Pons (tissue), 1 donor: ENCODE results near the gene PEBP1.
A peak's percentile ranks its signal among the peaks of the same experiment; 100 is the strongest.

ENCODE experiments used
- DNase-seq: peaks from one replicate; pipeline ENCODE4 v3.0.0-alpha.2; 2016; ENCODE audit warnings: low spot score

PEBP1 gene

DNA sequence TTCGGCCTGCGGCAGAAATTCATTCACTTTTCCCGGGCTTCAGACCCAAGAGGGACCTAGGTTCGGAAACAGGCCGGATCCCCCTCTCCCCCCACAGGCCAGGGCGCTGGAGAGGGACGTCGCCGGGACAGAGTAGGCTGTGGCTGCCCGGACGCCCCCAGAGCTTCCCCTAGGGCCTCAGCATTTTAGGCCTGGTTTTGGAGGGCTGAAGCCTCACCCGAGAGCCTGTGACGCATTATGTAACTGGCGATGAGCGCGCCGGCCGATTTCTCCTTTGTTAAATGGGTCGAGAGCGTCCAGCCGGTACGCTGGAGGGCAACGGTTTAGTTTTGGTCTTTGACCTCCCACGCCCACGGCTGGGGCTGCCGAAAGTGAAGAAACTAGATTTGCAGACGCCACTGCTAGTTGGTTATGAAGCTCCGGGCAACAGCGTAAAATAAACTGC lies 657 bp downstream of the PEBP1 start:
- peak; percentile 28 for DNase-seq

DNA sequence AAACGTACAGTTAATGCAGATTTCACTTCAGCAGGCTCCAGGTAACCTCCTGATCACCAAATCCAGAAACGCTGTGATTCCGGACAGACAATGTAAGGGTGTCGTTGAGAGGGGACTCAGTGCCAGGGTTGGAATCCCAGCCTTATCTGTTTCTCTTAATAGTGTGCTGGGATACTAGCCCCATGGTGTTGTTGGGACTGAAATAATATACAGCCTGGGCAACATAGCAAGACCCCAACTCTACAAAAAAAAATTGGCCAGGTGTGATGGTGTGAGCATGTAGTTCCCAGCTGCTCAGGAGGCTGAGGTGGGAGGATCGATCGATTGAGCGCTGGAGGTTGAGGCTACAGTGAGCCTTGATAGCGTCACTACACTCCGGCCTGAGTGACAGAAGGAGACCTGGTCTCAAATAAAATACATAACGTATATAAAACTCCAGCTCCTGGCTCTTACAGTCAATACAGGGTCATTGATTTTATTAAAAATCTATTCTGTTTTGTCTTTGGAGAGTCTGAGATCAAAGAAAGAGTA lies 1.3 kb downstream of the PEBP1 start:
- DNase-seq = no peak

DNA sequence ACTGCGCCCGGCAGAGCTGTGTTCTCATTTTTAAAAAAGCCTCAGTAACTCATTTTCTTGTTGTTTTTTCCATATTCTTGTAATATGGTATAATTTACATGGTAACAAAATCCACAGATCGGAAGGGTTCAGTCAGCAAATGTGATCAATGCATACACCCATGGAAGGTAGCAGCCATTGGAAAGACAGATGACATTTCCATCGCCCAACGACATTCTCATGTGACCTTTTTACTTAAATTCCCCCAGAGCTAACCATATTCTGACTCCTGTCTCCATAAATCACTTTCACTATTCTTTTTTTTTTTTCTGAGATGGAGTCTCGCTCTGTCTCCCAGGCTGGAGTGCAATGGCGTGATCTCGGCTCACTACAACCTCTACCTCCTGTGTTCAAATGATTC lies 4.9 kb downstream of the PEBP1 start:
- DNase-seq = no peak

DNA sequence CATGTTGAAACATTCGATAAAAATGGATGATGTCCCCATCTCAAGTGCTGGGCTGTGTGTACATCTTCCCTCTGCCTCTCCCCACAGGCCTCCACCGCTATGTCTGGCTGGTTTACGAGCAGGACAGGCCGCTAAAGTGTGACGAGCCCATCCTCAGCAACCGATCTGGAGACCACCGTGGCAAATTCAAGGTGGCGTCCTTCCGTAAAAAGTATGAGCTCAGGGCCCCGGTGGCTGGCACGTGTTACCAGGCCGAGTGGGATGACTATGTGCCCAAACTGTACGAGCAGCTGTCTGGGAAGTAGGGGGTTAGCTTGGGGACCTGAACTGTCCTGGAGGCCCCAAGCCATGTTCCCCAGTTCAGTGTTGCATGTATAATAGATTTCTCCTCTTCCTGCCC lies 8.6 kb downstream of the PEBP1 start:
- no peak for DNase-seq

DNA sequence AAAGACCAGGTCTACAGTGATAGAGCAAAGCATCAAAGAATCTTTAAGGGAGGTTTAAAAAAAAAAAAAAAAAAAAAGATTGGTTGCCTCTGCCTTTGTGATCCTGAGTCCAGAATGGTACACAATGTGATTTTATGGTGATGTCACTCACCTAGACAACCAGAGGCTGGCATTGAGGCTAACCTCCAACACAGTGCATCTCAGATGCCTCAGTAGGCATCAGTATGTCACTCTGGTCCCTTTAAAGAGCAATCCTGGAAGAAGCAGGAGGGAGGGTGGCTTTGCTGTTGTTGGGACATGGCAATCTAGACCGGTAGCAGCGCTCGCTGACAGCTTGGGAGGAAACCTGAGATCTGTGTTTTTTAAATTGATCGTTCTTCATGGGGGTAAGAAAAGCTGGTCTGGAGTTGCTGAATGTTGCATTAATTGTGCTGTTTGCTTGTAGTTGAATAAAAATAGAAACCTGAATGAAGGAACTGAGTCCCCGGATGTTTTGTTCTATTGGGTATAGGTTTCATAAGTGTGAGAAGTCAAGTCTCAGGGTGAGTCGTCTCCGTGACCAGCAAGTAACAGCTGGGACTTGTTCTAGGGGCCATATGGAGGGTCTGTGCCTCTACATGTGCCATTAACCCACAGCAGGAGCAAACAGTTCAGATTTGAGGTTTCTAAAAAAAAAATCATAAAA lies 9.3 kb downstream of the PEBP1 start:
- DNase-seq = no peak

DNA sequence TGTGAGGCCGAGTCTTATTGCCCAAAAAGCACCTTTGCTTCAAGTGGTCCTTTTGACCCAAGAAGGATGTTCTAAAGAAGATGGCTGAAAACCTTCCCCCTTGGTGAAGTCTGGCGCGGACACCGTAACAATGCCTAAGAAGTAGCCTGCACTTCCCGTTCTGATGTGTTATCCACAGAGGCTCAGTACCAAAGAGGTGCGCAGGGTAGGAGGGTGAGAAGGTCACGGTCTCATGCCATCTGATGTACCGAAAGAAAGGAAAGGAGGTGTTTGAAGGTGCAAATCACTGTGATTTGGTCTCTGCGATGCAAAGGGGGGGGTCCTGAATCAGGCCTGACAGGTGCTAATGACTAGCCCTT lies 9.9 kb downstream of the PEBP1 start:
- no peak for DNase-seq

DNA sequence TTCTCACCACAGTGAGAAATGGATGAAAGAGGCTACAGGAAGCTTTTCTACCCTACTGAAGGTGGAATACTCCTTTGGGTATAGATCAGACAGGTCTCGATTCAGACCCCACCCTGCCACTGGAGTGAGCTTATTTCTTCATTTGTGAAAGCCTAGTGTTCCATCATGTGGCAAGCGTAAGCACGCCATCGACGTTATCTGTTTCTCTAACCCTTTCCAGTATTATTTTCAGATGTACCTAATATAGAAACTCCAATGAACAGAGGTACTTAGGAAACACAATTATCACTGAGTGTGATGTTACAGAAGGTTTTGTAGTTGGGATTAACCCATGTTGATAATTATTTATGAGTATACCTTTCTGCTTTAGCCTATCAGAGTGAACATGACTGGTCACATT lies 12.4 kb downstream of the PEBP1 start:
- no peak for DNase-seq

DNA sequence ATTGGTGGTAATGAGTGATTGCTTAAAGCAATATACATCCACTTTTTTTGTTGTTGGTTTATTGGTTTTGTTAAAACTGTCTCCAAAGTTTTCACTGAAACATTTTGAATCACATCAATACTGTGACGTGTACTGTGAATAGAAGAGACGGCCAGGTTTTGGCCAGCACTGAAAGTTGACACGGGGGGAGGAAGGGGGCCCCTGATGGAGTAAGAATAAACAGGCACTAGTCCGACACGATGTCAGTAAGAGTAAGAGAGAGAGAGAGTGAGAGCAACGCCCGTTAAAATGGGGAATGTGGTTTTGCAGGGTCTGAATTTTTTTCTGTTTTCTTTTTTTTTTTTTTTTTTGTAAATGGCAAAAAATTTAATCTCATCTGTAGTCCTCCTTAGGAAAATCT lies 14.7 kb downstream of the PEBP1 start:
- DNase-seq = no peak

DNA sequence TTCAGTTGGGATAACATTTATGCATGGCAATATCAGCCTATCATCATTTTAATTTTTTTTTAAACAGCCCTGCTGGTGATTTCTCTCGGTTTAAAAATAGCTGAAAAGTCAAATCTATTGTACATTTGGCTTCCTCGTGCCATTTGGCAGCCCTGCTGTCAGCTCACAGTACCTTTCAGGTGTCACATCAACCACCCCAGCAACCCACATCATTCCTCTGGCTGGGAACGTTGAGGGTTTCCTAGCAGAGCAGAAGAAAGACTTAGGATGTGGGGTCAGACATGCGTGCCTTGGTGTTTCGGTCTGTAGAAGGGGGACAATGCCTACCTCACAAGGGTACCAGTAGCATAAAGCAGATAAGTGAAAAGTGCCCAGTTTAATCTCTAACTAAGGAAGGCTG lies 15.8 kb downstream of the PEBP1 start:
- no peak for DNase-seq

DNA sequence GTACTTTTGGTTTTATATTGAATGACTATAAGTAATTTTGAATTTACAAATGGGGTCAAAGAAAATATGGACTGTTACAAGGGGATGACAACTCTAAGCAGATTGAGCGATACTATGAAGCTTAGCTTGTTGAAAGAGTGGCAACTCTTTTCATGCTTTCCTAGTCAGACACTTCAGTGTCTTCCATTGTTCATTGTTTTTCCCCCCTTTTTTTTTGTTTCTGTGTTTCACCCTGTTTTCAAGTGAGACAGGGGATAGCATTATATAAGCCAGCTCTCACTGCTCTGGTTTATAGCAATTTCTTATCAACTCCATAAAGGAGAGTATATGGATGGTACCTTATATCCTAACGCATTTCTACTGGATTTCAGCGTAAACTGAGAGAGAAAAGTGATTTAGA lies 24.6 kb downstream of the PEBP1 start:
- DNase-seq = peak; percentile 88

DNA sequence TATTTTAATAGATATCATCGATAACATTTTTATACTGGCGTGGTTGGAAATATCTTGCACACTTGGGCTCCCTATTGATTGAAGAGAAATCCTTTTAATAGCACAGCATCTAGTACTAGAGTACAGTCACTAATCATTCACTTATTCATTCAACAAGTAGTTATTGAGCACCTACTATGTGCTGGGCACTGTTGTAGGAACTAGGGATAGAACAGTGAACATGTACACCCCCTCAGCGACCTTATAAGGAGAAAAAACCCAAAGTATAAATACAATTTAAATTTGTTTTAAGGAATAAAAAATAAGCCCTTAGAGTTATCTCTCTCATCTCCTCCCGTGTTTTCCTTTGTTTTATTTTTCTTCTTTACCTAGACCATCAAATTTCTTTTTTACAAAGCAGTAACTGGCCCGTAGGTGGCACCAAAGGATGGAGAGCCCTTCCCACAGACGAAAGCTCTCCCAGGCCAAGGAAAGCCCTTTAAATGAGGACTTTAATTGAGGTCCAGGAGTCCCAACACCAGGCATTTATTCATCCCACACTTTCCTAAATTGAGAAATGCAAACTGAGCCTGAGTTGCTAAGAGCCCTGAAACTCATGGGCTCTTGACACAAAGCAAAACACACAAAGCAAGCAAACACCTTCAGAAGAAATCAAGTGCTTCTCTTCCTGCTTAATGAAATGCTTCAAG lies 29.0 kb downstream of the PEBP1 start:
- DNase-seq = no peak

DNA sequence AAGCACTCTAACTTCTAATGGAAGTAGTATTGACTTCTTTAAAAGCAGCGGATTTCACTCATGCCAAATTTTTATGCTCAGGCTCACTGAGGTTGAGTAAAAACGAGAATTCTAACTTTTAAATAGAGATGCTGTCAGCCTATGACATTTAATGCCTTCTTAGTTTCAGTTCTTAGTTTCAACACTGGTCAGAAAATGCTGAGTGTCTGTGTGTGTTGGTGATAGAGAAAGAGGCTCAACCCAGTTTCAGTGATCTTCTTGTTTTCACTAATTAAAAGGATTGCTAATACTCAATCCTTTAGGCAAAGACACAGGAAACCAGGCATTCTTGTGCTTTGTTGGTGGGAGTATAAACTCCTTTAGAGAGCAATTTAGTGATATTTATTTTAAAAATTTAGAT lies 31.0 kb downstream of the PEBP1 start:
- no peak for DNase-seq

DNA sequence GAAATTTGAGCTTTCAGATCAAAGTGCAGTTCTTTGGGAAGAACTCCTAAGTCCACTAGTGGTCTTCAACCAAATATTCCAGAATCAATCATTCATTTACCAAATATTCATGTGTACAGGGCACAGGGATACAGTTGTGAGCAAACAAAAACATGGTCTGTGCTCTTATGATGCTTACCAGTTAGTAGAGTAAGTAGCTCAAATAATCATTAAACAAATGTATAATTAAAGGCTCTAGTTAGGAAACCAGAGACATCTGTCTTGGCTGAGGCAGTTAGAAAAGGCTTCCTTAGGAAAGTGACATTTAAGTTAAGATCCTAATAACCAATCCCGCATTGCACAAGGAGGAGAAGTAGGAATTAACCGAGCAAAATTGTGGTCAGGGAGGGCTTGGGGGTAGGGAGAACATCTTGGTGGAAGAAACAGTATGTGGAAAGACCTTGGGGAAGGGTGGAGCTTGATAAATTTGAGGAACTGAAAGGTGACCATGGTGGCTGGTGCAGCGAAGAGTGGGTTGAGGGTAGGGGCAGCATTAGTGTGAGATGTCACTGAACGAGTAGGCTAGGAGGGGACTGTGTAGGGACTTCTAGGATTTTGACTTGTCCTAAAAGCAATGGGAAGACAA lies 40.0 kb downstream of the PEBP1 start:
- DNase-seq = no peak

DNA sequence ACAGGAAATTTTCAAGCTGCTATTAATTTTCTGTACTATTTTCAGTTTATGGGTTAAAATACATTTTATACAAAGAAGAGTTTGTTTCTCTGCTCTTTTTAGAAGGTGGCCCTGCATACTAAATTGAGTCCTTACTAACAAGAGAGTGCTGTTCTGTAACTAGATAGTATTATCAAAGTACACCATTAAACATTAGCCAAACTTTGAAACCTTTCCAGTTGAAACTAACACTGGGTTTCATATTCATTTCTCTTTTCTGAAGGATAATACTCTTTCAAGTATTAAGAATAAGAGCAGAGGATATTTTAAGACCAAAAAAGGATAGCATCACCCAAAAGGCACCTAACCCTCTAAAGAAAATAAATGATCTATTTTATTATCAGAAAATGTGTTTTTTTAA lies 47.2 kb downstream of the PEBP1 start:
- peak; percentile 47 for DNase-seq

DNA sequence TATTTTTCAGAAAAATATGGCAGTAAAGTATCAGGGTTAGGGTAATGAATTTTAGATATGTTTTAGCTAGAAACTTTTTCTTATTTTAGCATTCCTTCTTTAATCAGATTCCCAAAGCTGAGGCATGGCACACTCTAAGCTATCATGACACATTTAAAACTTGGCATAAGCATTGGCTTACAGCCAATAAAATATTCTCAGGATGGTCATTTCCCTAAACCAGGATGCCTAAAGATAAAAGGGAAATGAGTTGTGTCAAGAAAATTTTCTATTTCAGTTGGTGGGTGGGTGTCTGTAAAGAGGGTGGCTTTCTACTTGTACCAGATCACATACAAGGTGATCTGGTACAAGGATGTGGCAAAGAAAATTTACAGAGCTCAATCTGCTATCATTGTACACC lies 47.8 kb downstream of the PEBP1 start:
- no peak for DNase-seq

DNA sequence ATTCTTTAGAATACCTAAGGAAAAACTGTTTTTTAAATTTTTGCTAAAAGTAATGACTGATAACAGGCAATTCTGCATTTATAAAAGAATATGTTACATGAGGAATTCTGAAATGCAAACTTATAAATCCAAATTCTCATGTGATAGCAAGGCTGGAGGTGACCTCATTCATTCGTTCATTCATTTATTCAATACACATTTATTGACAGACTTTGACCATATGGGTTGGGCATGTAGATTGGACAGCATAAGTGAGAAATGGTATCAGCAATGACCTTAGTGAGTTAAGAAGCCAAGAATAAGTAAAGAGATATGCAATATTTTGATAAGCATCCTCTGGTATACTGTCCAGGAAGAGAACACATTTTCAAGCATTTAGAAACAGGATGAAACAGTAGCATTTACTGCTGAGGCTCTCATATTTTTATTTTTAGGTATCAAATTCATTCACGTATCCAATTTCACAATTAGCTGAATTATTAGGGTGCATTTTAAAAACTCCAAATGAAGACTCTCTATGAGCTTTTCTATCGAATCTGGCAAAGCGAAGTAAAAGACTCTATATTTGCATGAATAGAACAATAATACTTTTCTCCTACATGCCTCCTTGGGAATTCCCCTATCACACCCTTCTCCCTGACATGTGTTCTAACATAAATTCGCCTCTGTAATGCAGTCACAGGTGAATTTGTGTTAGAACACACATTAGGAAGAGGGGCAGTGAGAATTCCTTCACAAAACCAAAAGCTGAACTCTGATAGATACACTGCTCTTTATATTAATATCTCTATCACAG lies 49.9 kb downstream of the PEBP1 start:
- DNase-seq = no peak

DNA sequence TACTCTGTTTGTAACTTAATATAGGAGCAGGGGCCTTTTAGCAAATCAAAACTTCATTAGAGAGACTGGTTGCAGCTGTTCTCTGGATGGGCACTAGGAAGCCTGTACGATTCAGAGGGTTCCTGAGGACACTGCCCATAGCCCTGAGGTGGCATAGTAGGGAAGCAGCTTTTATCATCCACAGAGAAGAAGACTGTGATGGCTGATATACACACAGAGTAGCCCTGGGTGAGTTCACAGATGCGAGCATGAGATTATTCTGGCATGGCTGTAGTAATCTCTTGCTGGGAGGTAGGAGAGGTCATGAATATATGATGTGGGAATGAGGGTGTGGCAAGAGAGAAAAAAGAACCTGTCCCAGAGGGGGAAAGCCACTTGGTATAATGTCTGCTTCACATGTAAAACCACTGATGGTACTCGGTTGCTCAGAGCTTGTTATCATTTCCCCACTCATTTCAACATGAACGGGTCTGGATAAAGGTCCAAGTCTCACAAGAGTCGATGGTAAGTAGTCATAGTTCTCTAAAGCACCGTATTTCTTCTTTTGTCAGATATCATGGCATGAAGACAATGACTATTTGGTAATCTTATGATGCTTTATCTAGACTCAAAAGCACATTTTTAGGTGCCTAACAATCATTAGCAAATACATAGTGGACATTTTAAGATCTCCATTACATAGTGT lies 52.0 kb downstream of the PEBP1 start:
- DNase-seq = peak; percentile 57

DNA sequence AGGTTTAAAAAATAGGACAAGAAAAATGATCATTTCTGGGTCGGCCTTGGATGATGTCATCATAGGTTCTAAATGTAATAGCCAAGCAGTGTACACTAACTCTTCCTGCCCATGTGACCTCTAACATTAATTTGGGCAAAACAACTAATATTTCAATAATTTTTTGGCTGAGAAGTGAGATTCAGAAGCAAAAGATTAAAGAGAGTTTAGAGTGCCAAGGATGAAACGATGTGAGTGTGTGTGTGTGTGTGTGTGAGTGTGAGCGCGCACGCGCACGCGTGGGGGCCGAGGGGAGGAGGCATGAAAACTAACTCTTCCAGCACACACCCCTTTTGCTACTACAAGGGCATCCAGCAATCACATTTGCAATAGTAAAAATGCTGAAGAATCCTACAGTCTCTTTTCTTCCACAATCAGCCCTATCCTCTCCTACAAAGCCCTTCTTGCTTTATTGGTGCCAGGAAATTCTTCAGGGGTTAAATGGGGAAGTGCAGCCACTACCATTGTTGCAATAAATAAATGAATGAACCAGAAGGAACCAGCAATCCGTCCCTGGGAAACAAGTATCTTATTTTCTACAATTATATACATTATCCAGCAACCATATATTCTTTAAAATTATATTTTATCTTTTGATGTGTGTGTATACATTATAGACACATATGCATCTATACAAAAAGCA lies 52.9 kb downstream of the PEBP1 start:
- peak; percentile 82 for DNase-seq

DNA sequence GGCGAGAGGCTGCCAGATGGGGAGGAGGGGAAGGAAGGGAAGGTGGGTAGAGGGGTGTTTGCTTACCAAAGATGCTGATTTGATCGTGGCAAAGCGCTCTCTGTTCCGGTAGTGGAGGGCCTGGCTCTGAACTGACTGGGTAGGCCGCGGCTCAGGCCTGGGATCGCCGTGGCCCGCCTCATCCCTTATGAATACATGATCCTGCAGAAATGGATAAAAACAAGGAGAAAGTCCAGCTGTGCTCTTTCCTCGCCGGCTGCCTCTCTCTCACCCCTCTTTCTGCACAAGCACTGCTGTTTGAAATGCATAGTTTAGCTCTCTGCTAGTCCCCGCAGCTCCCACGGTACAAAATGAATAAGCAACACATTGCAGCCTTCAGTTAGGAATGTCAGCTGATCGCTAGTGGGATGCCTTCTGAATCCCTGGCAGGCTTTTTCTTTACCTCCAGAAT lies 53.8 kb downstream of the PEBP1 start:
- DNase-seq = peak; percentile 88

DNA sequence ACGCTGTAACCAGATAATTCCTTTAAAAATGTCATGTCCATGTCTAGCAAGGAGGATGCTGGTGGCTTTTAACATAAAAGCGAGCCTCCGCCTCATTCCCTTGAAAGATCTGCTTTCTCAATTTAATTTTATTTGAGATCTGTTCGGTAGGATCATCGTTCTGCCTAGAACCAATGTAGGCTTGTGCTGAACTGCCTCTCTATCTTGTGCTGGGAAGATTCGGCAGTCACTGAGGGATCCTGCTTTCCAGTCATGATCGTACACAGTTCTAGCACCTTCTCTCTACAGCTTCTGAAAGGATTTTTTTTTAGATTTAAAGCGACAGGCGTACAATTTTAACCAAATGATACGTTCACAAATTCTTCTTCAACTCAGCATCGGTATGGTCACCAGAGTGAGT lies 54.3 kb downstream of the PEBP1 start:
- DNase-seq = peak; percentile 92

DNA sequence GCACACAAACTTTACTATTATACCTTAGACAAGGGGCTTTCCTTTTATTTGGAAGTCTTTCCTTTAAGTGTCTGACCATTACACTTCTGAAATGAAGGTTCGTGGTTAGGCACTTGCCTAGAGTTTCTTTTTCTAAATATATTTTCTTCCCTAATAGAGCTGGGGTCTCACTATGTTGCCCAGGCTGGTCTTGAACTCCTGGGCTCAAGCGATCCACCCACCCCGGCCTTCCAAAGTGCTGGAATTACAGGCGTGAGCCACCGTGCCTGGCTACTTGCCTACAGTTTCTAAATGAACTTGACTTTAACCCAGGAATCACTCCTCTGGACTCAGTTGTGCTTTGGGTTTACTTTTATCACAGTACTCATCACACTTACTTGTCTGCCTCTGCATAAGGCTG lies 57.6 kb downstream of the PEBP1 start:
- no peak for DNase-seq
